ENCODE results near the gene CNBP.

- no peak for TF ChIP-seq CTCF (IDR thresholded peaks at IDR 0.05 in 2 of 3, conservative IDR thresholded peaks at IDR 0.05 in 1 of 3; ENCODE audit: borderline replicate concordance in 1 of 3, insufficient read depth in 1 of 3, low read depth in 2 of 3, low read length in 2 of 3)
- TF ChIP-seq JUND (IDR thresholded peaks at IDR 0.05), result no peak
- no peak for TF ChIP-seq FOSL1 (IDR thresholded peaks at IDR 0.05; ENCODE audit: low read depth)
- no peak for TF ChIP-seq EZH2 (IDR thresholded peaks at IDR 0.05)
- no peak for TF ChIP-seq POLR2A (IDR thresholded peaks at IDR 0.05; ENCODE audit: borderline replicate concordance, extremely low read depth, insufficient read depth, insufficient read length)
- no peak for TF ChIP-seq REST (IDR thresholded peaks at IDR 0.05; ENCODE audit: low read depth)
- no peak for TF ChIP-seq POLR2AphosphoS5 (IDR thresholded peaks at IDR 0.05; ENCODE audit: low read depth, low read length)
- no peak for TF ChIP-seq RAD21 (IDR thresholded peaks at IDR 0.05; ENCODE audit: low read depth)
- TF ChIP-seq SP1 (IDR thresholded peaks at IDR 0.05; ENCODE audit: low read depth), result no peak
- no peak for TF ChIP-seq TCF7L2 (IDR thresholded peaks at IDR 0.05; ENCODE audit: borderline replicate concordance, extremely low read depth, insufficient read depth, insufficient read length)
Observed at GRCh38 chr3:129197321-129197720, 13.6 kb upstream of the CNBP start.
